Hematopoietic multipotent progenitor cell treated with erythropoietin and hydrocortisone succinate and interleukin-3 and kit ligand, for 6 days (in vitro differentiated cells): ENCODE measurements around the gene NUP58.
A peak's percentile ranks its signal among the peaks of the same experiment; 100 is the strongest.

Experiments
- DNase-seq: peaks from one replicate; pipeline ENCODE4 v3.0.0-alpha.2; 2015

Gene NUP58

DNA sequence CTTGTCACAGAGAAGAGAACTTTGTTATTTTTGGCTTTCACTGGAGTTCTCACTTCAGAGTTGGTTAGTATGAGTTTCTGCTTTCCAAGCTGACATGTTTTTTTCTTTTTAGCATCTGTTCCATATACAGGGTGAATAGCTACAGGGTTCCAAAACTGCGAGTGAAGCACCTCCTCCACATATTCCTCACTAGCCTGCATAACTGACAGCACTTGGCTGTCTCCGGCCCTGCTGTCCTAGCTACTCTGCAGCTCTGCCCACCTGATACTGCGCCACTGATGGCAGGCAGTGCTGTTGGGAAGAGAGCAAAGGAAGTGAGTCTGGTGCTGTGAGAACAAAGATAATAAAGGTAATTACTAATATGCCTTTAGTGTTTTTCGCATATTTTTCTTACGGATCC lies 77.1 kb downstream of the NUP58 start:
- DNase-seq: no peak

DNA sequence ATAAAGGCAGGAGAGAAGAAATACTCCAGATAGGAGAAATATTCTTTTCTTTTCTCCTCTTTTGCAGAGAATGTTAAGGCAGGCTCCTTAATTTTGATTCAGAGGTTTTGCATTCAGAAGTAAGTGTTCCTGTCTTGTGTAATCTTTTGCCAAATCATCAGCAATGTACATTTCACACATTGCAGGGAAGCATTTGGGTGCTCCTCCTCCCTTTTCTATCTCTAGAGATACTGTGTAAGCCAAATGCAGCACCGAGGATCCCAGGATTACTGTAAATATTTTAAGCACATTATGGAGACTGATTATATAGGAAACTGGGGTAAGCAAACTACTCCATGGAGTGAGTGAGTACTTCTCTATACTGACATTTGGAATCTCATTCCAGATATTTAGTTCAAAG lies 77.6 kb downstream of the NUP58 start:
- DNase-seq: no peak

DNA sequence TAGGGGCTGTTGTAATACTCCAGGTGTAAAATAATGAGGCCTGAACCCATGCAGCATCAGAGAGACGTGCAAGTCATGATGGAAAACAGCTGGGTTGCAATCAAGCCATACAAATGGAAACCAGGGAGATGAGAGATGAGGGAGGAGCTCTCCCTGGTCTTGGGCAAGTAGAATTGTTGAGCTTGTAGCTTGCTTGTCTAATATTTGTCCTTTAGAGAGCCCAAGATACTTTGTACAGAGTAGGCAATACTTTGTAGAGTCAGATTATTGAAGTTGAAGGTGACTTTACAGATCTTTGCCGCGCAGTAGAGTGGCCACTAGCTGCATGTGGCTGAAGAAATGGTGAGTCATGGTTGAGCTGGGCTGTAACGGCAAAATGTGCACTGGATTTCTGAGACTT lies 78.7 kb downstream of the NUP58 start:
- DNase-seq: peak; percentile 48

DNA sequence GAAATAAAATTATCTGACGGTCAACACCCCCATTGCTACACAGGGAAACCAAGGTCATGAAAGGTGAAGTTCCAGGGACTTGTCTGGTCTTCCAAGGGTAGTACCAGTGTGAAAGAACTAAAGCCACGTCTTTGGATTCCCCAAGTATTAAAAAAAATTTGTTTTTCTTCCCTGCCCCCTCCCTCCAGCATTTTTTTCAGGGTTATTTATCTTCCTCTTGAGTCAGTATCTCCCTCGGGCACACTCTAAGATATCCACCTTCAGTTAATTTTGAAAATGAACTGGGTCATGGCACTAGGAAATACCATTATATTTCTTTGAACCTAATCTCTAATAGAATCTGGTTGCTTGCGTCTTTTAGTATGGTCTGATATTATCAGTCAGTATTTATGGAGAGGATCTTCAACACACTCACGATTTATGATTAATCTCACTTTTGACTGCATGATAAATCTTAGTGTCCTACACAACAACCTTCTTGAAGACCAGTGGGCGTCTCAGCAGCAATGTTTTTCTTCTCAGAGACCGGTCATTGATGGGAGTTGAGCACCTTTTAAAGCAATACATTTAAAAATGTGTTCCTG lies 79.4 kb downstream of the NUP58 start:
- peak; percentile 23 for DNase-seq

DNA sequence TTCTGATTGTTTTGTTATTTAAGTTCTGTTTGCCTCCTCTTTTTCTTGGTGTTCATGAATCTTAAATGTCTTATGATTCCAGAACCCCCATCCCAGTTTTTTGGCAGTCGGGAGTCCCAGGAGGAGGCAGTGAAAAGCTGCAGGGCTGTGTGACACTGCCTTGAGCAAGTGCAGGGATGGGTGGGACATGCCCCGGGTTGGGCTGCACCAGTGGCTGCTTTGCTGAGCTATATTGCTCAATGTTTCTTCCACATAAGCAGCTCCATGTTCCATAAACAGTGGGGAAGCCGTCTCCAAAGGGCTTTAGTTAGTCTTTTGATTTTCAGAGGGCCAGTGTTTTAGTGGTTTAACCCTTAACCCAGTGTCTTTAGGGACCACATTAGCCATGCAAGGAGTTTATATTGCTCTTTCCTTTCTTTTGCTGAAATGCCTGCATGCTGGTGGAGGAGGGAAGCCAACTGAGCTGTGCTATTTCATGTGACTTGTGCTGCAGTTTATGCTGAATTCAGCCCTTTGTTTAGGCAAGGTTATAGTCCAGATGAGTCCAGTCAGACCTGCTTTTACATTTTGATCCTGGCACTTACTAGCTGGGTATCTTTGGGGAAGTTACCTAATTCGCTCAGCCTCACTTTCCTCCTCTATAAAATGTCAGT lies 83.5 kb downstream of the NUP58 start:
- DNase-seq: no peak

DNA sequence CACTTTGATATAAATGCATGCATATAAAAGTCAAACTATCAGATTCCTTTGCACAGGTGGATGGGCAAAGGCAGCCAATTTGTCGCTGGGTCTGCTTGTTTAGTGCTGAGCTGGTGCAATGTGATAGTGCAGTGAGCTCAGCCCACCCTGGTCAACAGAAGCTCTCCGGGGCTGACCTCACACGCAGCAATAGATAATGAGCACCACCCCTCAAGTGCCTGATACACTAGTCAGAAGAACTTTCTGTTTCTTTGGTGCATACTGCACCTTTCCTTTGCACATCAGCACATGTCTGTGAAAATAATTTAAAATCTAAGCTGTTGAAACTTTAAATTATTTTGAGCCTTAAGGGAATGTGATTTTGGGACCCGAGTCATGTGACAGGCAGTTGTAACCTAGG lies 90.5 kb downstream of the NUP58 start:
- DNase-seq: peak; percentile 82
